Activated T-helper 17 cell treated with anti-CD3 and anti-CD28 coated beads, Interleukin-2, amount 50 U/mL, for 72 hours (primary cell): Measurements from ENCODE around the gene MBD3L4. TPM values are rescaled to one million over a fixed set of nuclear protein-coding genes. Genes with fewer than 3 reads are reported as not detected.

Experiments
- ATAC-seq: fragments of 150-1000 bp; cut with Tn5 transposase; replicated peaks from 2 replicates; pipeline ENCODE4 v1.10.0; 2021; ENCODE audit warnings: mild to moderate bottlenecking, moderate library complexity
- H3K27ac Mint-ChIP-seq: one replicate; pipeline ENCODE4 v1.8.0; 2022; ENCODE audit warnings: mixed read lengths
- H3K27me3 Mint-ChIP-seq: one replicate; pipeline ENCODE4 v1.8.0; 2022; ENCODE audit warnings: mixed read lengths
- H3K36me3 Mint-ChIP-seq: one replicate; pipeline ENCODE4 v1.8.0; 2022; ENCODE audit warnings: low read depth, mild to moderate bottlenecking, mixed read lengths
- H3K4me1 Mint-ChIP-seq: one replicate; pipeline ENCODE4 v1.8.0; 2022; ENCODE audit warnings: mixed read lengths
- H3K4me3 Mint-ChIP-seq: one replicate; pipeline ENCODE4 v1.8.0; 2022; ENCODE audit warnings: mild to moderate bottlenecking, mixed read lengths
- H3K9me3 Mint-ChIP-seq: one replicate; pipeline ENCODE4 v1.8.0; 2022; ENCODE audit warnings: mixed read lengths
- total RNA-seq, 2 donors: library from RNA; stranded (reverse); gene quantifications; one replicate each; pipeline ENCODE4 v1.2.3, GENCODE V29; 2022

The MBD3L4 gene
- total RNA-seq, 2 donors from 2014 or later, result not detected

DNA sequence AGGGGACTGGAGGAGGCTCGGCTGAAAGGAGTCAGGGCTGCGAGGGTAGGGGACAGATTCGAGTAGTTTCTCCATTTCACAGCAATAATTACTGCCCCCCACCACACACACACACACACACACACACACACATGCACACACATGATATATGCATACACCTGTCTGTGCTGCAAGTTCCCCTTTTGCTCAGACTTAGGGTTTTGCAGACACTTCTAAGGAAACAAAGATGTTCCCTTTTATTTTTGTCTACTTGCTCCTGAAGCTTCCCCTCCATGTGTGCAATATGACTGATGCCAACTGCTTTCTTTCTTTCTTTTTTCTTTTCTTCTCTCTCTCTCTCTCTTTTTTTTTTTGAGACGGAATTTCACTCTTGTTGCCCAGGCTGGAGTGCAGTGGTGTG, 32.1 kb downstream of the MBD3L4 start:
- Mint-ChIP-seq H3K27ac (no peak overlapping the region), H3K9me3 (no peaks in the 10 kb centered on the region), H3K4me3 (no peak overlapping the region), H3K36me3 (no peaks in the 10 kb centered on the region), H3K27me3 (no peaks in the 10 kb centered on the region), H3K4me1 (peaks cover 30% of the 10 kb centered on the region)
- no peak for ATAC-seq

DNA sequence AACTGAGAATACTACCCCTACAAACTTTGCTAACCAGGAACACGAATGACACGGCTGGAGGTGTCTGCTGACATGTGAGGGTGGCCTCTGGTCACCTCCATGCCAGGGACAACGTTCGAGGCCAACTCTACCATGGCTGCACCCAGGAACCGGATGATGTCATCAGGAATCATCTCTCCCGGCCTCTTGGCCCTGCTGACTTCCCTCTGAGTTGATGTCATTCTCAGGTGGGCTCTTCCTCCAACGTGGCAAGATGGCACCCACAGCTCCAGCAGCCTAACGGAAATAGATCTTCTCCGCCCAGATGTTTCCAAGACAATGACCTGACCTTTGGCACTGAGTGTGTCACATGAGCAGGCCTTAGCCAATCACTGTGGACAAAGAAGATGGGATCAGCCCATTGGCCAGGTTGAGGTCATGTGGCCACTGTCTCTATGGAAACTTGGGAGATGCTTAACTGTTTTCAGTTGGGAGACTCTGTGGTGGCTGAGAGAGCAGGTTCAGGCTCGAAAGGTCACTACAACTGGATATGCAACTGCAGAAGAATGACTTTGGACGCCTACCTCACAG, 33.8 kb downstream of the MBD3L4 start:
- Mint-ChIP-seq H3K27me3 (no peaks in the 10 kb centered on the region), H3K36me3 (no peaks in the 10 kb centered on the region), H3K27ac (no peak overlapping the region), H3K4me3 (no peak overlapping the region), H3K4me1 (peaks cover 27% of the 10 kb centered on the region), H3K9me3 (no peaks in the 10 kb centered on the region)
- ATAC-seq, result no peak

DNA sequence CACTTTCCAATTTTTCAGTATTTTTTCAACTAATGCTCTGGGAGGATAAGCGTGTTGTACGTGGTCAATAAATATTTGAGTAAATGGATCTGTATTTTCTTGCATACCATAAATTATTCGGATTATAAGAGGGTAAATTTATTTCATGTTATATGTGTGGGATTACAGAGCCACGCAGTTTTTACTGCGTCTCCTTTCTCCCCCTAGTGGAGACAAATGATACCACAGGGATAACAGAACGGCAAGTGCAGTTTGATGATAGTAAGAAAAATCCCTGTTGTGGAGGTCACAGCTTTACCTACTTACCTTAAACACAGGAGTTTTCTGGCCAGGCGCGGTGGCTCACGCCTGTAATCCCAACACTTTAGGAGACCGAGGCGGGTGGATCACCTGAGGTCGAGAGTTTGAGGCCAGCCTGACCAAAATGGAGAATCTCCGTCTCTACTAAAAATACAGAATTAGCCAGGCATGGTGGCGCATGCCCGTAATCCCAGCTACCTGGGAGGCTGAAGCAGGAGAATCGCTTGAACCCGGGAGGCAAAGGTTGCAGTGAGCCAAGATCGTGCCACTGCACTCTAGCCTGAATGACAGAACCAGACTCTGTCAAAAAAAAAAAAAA, 35.6 kb downstream of the MBD3L4 start:
- H3K36me3 Mint-ChIP-seq, result no peaks in the 10 kb centered on the region
- no peaks in the 10 kb centered on the region for H3K27me3 Mint-ChIP-seq
- ATAC-seq, result peak; percentile 47
- H3K27ac Mint-ChIP-seq, result no peak overlapping the region
- H3K4me3 Mint-ChIP-seq, result peak overlapping the region; percentile 33
- H3K4me1 Mint-ChIP-seq, result peaks cover 16% of the 10 kb centered on the region
- no peaks in the 10 kb centered on the region for H3K9me3 Mint-ChIP-seq

DNA sequence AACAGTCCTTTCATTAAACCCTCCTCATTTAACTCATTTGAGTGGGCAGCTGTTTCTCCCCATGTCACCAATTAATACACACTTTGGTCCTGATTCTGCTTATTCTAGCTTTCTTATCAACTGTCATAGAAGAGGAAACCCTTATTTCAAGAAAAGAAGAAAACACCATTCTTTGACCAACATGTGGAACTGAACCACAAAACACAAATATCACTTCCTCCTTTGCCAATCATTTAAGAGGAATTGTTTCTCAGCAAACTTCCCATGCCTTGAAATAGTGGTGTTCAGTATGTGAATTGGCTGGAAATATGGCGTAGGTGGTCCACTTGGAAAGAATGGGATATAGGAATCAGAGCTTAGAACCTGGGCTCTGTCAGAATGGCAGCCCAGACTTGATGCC, 39.2 kb downstream of the MBD3L4 start:
- no peaks in the 10 kb centered on the region for H3K9me3 Mint-ChIP-seq
- no peak for ATAC-seq
- H3K36me3 Mint-ChIP-seq, result no peaks in the 10 kb centered on the region
- H3K27ac Mint-ChIP-seq, result no peak overlapping the region
- H3K27me3 Mint-ChIP-seq, result no peaks in the 10 kb centered on the region
- H3K4me3 Mint-ChIP-seq, result no peak overlapping the region
- H3K4me1 Mint-ChIP-seq, result peaks cover 9% of the 10 kb centered on the region

DNA sequence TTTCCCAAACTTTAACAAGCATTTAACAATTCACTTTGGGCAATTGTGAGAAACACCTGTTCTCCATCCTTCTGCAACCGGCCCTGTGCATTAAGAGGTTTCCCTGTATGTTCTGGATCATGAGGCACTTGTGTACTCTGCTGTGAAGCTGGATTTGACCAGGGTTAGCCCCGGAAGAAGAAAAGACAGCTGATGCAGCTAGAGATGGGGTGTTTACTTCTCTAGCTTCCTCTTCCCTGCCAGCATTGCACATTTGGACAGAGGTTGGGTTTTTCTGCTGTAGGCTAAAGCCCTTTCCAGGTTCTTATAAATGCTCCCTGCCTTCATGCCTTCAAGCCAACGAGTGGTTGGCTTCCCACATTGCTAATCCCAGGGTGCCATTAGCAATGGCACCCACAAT, 39.6 kb downstream of the MBD3L4 start:
- H3K4me1 Mint-ChIP-seq, result peaks cover 9% of the 10 kb centered on the region
- H3K36me3 Mint-ChIP-seq, result no peaks in the 10 kb centered on the region
- peaks cover 1% of the 10 kb centered on the region for H3K9me3 Mint-ChIP-seq
- ATAC-seq, result no peak
- no peaks in the 10 kb centered on the region for H3K27me3 Mint-ChIP-seq
- H3K27ac Mint-ChIP-seq, result no peak overlapping the region
- no peak overlapping the region for H3K4me3 Mint-ChIP-seq

DNA sequence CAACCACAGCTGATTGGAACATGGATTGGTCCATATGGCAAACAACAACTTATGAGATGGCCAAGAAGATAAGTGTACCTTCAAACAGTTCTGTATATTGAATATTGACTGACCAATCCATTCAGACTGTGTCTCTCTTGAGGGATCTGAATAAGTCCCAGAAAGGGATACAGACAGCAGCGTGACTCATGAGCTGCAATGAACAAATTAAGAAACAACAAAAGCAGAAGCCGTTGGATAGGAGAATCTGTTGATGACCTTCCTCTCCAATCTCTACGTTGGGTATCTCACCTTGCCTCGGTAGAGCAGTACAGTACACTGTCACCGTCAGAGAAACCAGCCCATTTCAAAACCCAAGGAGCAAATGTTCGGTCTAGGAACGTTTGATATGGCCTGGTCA, 40.0 kb downstream of the MBD3L4 start:
- no peak for ATAC-seq
- no peaks in the 10 kb centered on the region for H3K36me3 Mint-ChIP-seq
- no peaks in the 10 kb centered on the region for H3K27me3 Mint-ChIP-seq
- H3K9me3 Mint-ChIP-seq, result peaks cover 5% of the 10 kb centered on the region
- H3K4me3 Mint-ChIP-seq, result no peak overlapping the region
- peaks cover 9% of the 10 kb centered on the region for H3K4me1 Mint-ChIP-seq
- no peak overlapping the region for H3K27ac Mint-ChIP-seq

DNA sequence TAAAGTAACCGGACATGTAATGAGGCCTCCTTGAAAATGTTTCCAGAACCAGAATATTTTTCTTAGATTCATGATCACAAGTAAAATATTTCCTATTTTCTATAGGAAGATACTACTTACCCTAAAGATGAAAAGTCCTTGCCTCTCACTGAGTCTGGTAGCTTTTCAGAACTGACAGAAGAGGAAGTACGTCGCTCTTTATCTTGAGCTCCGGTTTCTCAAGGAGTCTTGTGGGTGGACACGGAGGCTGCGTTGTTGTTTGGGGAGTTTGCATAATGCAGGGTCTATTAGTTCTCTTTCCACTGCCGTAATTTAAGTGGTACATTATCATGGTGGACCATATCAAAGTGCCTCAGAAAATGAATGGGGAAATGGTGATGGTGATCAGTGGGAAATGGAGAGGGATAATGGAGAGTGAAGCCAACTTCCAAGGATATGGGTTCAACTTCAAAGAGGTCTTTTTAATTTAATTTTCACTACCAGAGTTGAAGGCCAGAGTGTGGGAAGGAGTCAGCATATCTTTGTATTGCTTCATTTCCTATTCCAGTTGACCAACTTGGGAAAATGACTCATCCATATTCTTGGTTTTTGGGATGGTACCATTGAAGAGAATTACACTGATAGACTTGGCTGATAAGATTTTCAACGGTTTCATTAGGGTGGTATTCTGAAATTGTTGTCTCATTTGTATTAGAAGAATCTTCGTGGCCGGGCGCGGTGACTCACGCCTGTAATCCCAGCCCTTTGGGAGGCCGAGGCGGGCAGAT, 42.1 kb downstream of the MBD3L4 start:
- peaks cover 7% of the 10 kb centered on the region for H3K9me3 Mint-ChIP-seq
- H3K27me3 Mint-ChIP-seq, result no peaks in the 10 kb centered on the region
- H3K4me1 Mint-ChIP-seq, result peaks cover 5% of the 10 kb centered on the region
- H3K36me3 Mint-ChIP-seq, result no peaks in the 10 kb centered on the region
- H3K4me3 Mint-ChIP-seq, result peak overlapping the region; percentile 63
- no peak for ATAC-seq
- peak overlapping the region; percentile 14 for H3K27ac Mint-ChIP-seq

DNA sequence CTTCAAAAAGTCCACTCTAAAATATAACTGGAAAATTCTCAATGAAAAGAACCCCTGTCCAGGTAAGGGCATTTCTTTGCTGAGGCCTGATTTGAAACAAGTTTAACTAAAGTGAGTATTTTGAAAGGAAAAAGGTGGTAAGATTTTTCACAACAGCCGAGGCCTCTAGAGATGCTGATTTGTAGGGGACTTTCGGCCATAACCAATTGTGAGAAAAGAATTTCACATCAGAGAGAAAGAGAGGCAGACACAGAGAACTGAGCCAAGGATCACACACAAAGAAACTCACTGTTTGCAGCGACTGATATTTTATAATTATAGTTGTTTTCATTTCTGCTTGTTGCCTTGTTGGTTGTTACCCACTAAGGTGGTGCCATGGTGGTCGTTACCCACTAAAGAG, 43.2 kb downstream of the MBD3L4 start:
- no peak overlapping the region for H3K27ac Mint-ChIP-seq
- H3K4me3 Mint-ChIP-seq, result peak overlapping the region; percentile 63
- no peak for ATAC-seq
- no peaks in the 10 kb centered on the region for H3K27me3 Mint-ChIP-seq
- peaks cover 5% of the 10 kb centered on the region for H3K4me1 Mint-ChIP-seq
- peaks cover 7% of the 10 kb centered on the region for H3K9me3 Mint-ChIP-seq
- no peaks in the 10 kb centered on the region for H3K36me3 Mint-ChIP-seq

DNA sequence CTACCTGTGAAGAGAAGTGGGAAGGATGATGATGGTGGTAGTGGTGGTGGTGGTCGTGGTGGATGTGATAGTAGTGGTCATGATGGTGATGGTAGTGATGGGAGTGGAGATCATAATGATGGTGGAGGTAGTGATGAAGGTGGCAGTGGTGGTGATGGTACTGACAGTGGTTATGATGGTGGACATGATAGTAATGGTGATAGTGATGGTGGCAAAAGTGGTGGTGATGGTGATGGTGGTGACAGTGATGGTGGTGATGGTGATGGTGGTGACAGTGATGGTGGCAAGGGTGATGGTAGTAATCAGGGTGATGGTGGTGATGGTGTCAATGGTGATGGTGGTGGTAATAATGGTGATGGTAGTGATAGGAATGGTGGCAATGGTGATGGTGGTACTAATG, 44.9 kb downstream of the MBD3L4 start:
- Mint-ChIP-seq H3K27me3 (no peaks in the 10 kb centered on the region), H3K9me3 (peaks cover 7% of the 10 kb centered on the region), H3K4me1 (peaks cover 5% of the 10 kb centered on the region), H3K36me3 (no peaks in the 10 kb centered on the region), H3K4me3 (no peak overlapping the region), H3K27ac (no peak overlapping the region)
- no peak for ATAC-seq

DNA sequence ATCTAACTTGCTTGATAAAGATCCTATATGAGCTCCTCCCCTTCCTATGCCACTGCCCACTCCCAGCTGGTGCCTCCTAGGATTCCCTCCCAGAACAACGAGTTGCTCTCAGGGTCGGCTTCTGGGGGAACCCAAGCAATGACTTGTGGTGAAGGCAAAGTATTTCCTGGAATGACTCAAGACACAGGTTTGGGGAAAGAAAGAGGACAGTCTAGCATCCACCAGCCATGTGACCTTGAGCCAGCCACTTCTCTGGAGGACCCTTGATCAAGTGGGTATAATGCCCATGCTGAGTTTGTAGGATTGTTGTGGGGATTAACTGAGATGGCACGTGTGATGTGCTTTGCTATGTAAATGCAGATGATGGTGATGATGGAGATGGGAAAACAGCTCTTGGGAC, 51.7 kb downstream of the MBD3L4 start:
- H3K27me3 Mint-ChIP-seq, result no peaks in the 10 kb centered on the region
- H3K9me3 Mint-ChIP-seq, result peaks cover 1% of the 10 kb centered on the region
- no peak overlapping the region for H3K4me3 Mint-ChIP-seq
- no peak overlapping the region for H3K27ac Mint-ChIP-seq
- no peak for ATAC-seq
- no peaks in the 10 kb centered on the region for H3K4me1 Mint-ChIP-seq
- no peaks in the 10 kb centered on the region for H3K36me3 Mint-ChIP-seq

DNA sequence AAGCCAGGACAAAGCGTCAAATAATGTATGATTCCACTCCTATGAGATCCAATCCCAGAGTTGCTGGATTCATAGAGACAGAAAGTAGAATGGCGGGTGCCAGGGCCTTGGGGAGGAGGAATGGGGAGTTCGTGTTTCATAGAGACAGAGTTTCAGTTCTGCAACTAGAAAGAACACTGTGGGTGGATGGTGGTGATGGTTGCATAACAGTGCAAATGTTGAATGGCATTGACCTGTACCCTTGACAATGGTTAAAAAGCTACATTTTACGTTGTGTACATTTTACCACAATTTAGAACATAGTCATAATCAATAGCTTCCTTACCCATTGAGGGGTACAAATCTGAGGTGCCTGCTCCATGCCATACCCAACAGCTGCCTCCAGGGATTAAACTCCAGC, 52.1 kb downstream of the MBD3L4 start:
- Mint-ChIP-seq H3K27ac (no peak overlapping the region), H3K36me3 (no peaks in the 10 kb centered on the region), H3K27me3 (no peaks in the 10 kb centered on the region), H3K9me3 (peaks cover 3% of the 10 kb centered on the region), H3K4me3 (no peak overlapping the region), H3K4me1 (no peaks in the 10 kb centered on the region)
- no peak for ATAC-seq

Other genes starting within 250 kb of the MBD3L4 start
- 10 to 100 TPM in 1 of 2 donors, 1 to 10 TPM in 1; 6.9 to 10.6 TPM for gene ADGRE1, start 152.6 kb downstream of the MBD3L4 start, total RNA-seq
- not detected for gene MBD3L2B, start 18.7 kb downstream of the MBD3L4 start, total RNA-seq
- gene MBD3L5, start 9.6 kb downstream of the MBD3L4 start, total RNA-seq, result not detected
- not detected for gene MBD3L2, start 9.1 kb upstream of the MBD3L4 start, total RNA-seq
- gene MBD3L3, start 18.5 kb upstream of the MBD3L4 start, total RNA-seq, result not detected
- gene ZNF557, start 29.5 kb upstream of the MBD3L4 start, total RNA-seq, result 1 to 10 TPM; 7.6 to 9.4 TPM